PC-3 (cell line): ENCODE data around the gene RAB31. TPM values are rescaled to one million over a fixed set of nuclear protein-coding genes. Genes with fewer than 3 reads are reported as not detected.

ENCODE experiments used
- ATAC-seq: fragments of 200-7000 bp; cut with Tn5 transposase; 2 replicates; pipeline ENCODE4 v1.9.1; 2020; ENCODE audit warnings: mild to moderate bottlenecking, moderate library complexity
- BruUV-seq: library from RNA; stranded (reverse); fragments of 400-500 nt; replicated peaks from 2 replicates; lab custom pipeline; 2021; lab: Mats Ljungman, UMichigan
- CTCF ChIA-PET: fragments of 300-600 bp; sonication (Branson Sonifier 250); formaldehyde crosslinking; loops from one replicate; lab custom pipeline; 2022; ENCODE audit warnings: antibody characterized with exemption; lab: Charles Lee
- POLR2A ChIA-PET: fragments of 300-600 bp; sonication (Branson Sonifier 250); formaldehyde crosslinking; loops from one replicate; lab custom pipeline; 2022; ENCODE audit warnings: antibody characterized with exemption; ENCODE audit not compliant: unreplicated experiment; lab: Charles Lee
- DNase-seq: peaks from one replicate; pipeline ENCODE4 v3.0.0-alpha.2; 2015
- H2AFZ ChIP-seq: fragments of 300-600 bp; sonication (generic); 2 replicates; pipeline ENCODE4 v1.6.0; 2016; ENCODE audit warnings: antibody characterized with exemption, low read length
- H3F3A ChIP-seq: fragments of 300-600 bp; sonication (generic); one replicate; pipeline ENCODE4 v1.6.0; 2017; ENCODE audit warnings: antibody characterized with exemption, low read length, control low read depth, mild to moderate bottlenecking; ENCODE audit not compliant: unreplicated experiment
- H3K27ac ChIP-seq: fragments of 300-600 bp; sonication (generic); 2 replicates; pipeline ENCODE4 v1.5.1; 2016; ENCODE audit warnings: mild to moderate bottlenecking, low read length
- H3K27me3 ChIP-seq: fragments of 300-600 bp; sonication (generic); 2 replicates; pipeline ENCODE4 v1.6.1; 2016; ENCODE audit warnings: low read length, mixed read lengths
- H3K36me3 ChIP-seq: fragments of 300-600 bp; sonication (generic); 2 replicates; pipeline ENCODE4 v1.6.1; 2016; ENCODE audit warnings: low read depth, mixed run types, low read length, mixed read lengths
- H3K4me1 ChIP-seq: fragments of 300-600 bp; sonication (generic); 2 replicates; pipeline ENCODE4 v1.5.1; 2016; ENCODE audit warnings: low read length; ENCODE audit not compliant: insufficient read depth
- H3K4me2 ChIP-seq: fragments of 300-600 bp; sonication (generic); 2 replicates; pipeline ENCODE4 v1.6.0; 2016; ENCODE audit warnings: low read length
- H3K4me3 ChIP-seq: fragments of 300-600 bp; sonication (generic); 2 replicates; pipeline ENCODE4 v1.5.1; 2016; ENCODE audit warnings: mild to moderate bottlenecking, low read length, mixed read lengths
- H3K79me2 ChIP-seq: fragments of 300-600 bp; sonication (generic); 2 replicates; pipeline ENCODE4 v1.6.1; 2017; ENCODE audit warnings: low read length, mixed read lengths
- H3K9ac ChIP-seq: fragments of 300-600 bp; sonication (generic); 2 replicates; pipeline ENCODE4 v1.6.0; 2016; ENCODE audit warnings: mild to moderate bottlenecking, low read length
- H3K9me2 ChIP-seq: fragments of 300-600 bp; sonication (generic); replicated peaks from 2 replicates; pipeline ENCODE4 v1.6.1; 2016; ENCODE audit warnings: mixed run types, low read length, mixed read lengths
- H3K9me3 ChIP-seq: fragments of 300-600 bp; sonication (generic); 2 replicates; pipeline ENCODE4 v1.6.1; 2016; ENCODE audit warnings: low read length, mixed read lengths
- H4K20me1 ChIP-seq: fragments of 300-600 bp; sonication (generic); 2 replicates; pipeline ENCODE4 v1.6.1; 2016; ENCODE audit warnings: low read length, mixed read lengths
- CTCF ChIP-seq: fragments of 300-600 bp; sonication (generic); conservative IDR thresholded peaks from 2 replicates; pipeline ENCODE4 v1.5.1; 2017; ENCODE audit warnings: antibody characterized with exemption, low read depth, mild to moderate bottlenecking, low read length
- EZH2 ChIP-seq: fragments of 300-600 bp; sonication (generic); IDR thresholded peaks from one replicate; pipeline ENCODE4 v1.6.1; 2017; ENCODE audit warnings: antibody characterized with exemption, mild to moderate bottlenecking, low read length; ENCODE audit not compliant: unreplicated experiment
- EZH2phosphoT487 ChIP-seq: fragments of 300-600 bp; sonication (generic); IDR thresholded peaks from 2 replicates; pipeline ENCODE4 v1.6.1; 2018; ENCODE audit warnings: mild to moderate bottlenecking, antibody characterized with exemption, low read length, borderline replicate concordance
- intact Hi-C: fragments of 100-400 bp; cut with micrococcal nuclease; formaldehyde crosslinking; loops from 2 replicates; pipeline ENCODE4 v1.9.0; 2023
- total RNA-seq: library from RNA; depleted of rRNA; stranded (reverse); fragments of >200 nt; gene quantifications from 2 replicates; pipeline ENCODE4 v1.2.3, GENCODE V29; 2014

RAB31 gene
- total RNA-seq, 1 experiment from 2014 or later: 3.8 TPM

- Histone ChIP-seq H3K4me1 (peaks cover 8% of the 10 kb centered on the region), H4K20me1 (no peaks in the 10 kb centered on the region), H3K27ac (no peak overlapping the region), H3K9me2 (no peaks in the 10 kb centered on the region), H3K4me3 (no peak overlapping the region), H3F3A (no peaks in the 10 kb centered on the region), H3K9ac (no peak overlapping the region), H3K27me3 (no peaks in the 10 kb centered on the region), H2AFZ (no peak overlapping the region), H3K79me2 (no peaks in the 10 kb centered on the region), H3K9me3 (no peaks in the 10 kb centered on the region), H3K4me2 (no peak overlapping the region), H3K36me3 (no peaks in the 10 kb centered on the region)
- ATAC-seq: no peak
- DNase-seq: no peak
- intact Hi-C loops: no loop called here
- no peak for TF ChIP-seq EZH2
- no peak for TF ChIP-seq EZH2phosphoT487
- no peak for TF ChIP-seq CTCF
- BruUV-seq: no TSS peak
- ChIA-PET POLR2A (no interaction called here), CTCF (no interaction called here)
Observed at GRCh38 chr18:9820127-9820526, 112.0 kb downstream of the RAB31 start.

- intact Hi-C loops: no loop called here
- Histone ChIP-seq H3K4me2 (no peak overlapping the region), H3K9ac (no peak overlapping the region), H3K79me2 (no peaks in the 10 kb centered on the region), H3K4me3 (no peak overlapping the region), H3K27ac (no peak overlapping the region), H3K9me2 (no peaks in the 10 kb centered on the region), H3F3A (no peaks in the 10 kb centered on the region), H3K4me1 (peaks cover 14% of the 10 kb centered on the region), H4K20me1 (no peaks in the 10 kb centered on the region), H3K36me3 (no peaks in the 10 kb centered on the region), H3K9me3 (no peaks in the 10 kb centered on the region), H2AFZ (no peak overlapping the region), H3K27me3 (no peaks in the 10 kb centered on the region)
- POLR2A ChIA-PET: no interaction called here
- DNase-seq (no peak), ATAC-seq (no peak)
- TF ChIP-seq EZH2phosphoT487: no peak
- TF ChIP-seq EZH2: no peak
- TF ChIP-seq CTCF: no peak
- BruUV-seq: no TSS peak
- CTCF ChIA-PET: no interaction called here
Observed at GRCh38 chr18:9820719-9821118, 112.6 kb downstream of the RAB31 start.

GRCh38 chr18:9822587-9823185, 114.6 kb downstream of the RAB31 start:
- Histone ChIP-seq H3K9me3 (no peaks in the 10 kb centered on the region), H3K4me2 (no peak overlapping the region), H3K4me3 (no peak overlapping the region), H3K4me1 (peaks cover 33% of the 10 kb centered on the region), H2AFZ (no peak overlapping the region), H3K9ac (no peak overlapping the region), H3K79me2 (no peaks in the 10 kb centered on the region), H3K9me2 (no peaks in the 10 kb centered on the region), H3K27me3 (no peaks in the 10 kb centered on the region), H3F3A (no peaks in the 10 kb centered on the region), H4K20me1 (no peaks in the 10 kb centered on the region), H3K36me3 (no peaks in the 10 kb centered on the region), H3K27ac (no peak overlapping the region)
- intact Hi-C loops: no loop called here
- DNase-seq (no peak), ATAC-seq (no peak)
- TF ChIP-seq CTCF: no peak
- no peak for TF ChIP-seq EZH2phosphoT487
- TF ChIP-seq EZH2: no peak
- ChIA-PET POLR2A (no interaction called here), CTCF (no interaction called here)
- no TSS peak for BruUV-seq
